ENCODE measurements around the gene PITPNM1. TPM values are rescaled to one million over a fixed set of nuclear protein-coding genes. Genes with fewer than 3 reads are reported as not detected.
A peak's percentile ranks its signal among the peaks of the same experiment; 100 is the strongest.

Gene PITPNM1
- total RNA-seq, 1 donor from 2014 or later, result 17.4 TPM

DNA sequence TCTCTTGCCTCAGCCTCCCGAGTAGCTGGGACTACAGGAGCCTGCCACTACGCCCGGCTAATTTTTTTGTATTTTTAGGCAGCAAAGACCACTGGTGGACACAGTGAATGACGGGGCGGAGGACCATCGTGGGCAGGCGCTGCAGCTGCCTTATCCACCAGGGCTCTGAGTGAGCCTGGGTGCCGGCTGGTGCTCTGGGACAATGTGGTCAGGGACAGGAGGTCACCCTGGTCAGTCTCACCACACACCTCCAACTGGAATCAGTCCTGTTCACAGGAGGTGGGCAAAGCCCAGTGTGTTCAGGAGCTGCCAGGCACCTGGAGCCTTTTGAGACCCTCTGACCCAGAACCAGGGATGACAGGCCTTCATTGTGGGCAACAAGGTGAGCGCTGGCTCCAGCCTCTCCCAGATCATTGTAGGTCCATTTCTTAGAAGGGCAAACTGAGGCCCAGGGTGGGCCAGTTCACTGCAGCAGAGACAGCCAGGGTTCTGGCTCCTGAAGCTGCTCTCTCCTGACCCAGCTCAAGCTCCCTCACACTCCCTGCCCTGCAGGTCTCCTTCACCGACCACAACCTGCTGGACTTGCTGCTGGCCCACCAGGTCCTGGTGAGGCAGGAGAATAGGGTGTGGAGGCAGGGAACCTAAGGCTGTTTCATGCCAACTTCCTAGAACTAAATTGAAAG lies 33.8 kb upstream of the PITPNM1 start:
- no peak for FAIRE-seq
- H3K4me3 ChIP-seq (ENCODE audit: low read depth, low read length), result no peak overlapping the region
- no peak for DNase-seq (ENCODE audit: low read depth)
- H3K27me3 ChIP-seq (ENCODE audit: control insufficient read depth, insufficient read depth, low read length), result no peaks in the 10 kb centered on the region
- H3K36me3 ChIP-seq (ENCODE audit: control insufficient read depth, insufficient read depth, low read length), result no peaks in the 10 kb centered on the region
- TF ChIP-seq, protein P1, sequence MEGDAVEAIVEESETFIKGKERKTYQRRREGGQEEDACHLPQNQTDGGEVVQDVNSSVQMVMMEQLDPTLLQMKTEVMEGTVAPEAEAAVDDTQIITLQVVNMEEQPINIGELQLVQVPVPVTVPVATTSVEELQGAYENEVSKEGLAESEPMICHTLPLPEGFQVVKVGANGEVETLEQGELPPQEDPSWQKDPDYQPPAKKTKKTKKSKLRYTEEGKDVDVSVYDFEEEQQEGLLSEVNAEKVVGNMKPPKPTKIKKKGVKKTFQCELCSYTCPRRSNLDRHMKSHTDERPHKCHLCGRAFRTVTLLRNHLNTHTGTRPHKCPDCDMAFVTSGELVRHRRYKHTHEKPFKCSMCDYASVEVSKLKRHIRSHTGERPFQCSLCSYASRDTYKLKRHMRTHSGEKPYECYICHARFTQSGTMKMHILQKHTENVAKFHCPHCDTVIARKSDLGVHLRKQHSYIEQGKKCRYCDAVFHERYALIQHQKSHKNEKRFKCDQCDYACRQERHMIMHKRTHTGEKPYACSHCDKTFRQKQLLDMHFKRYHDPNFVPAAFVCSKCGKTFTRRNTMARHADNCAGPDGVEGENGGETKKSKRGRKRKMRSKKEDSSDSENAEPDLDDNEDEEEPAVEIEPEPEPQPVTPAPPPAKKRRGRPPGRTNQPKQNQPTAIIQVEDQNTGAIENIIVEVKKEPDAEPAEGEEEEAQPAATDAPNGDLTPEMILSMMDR (IDR thresholded peaks at IDR 0.05; ENCODE audit: insufficient read depth, low read length, severe bottlenecking), result no peak

DNA sequence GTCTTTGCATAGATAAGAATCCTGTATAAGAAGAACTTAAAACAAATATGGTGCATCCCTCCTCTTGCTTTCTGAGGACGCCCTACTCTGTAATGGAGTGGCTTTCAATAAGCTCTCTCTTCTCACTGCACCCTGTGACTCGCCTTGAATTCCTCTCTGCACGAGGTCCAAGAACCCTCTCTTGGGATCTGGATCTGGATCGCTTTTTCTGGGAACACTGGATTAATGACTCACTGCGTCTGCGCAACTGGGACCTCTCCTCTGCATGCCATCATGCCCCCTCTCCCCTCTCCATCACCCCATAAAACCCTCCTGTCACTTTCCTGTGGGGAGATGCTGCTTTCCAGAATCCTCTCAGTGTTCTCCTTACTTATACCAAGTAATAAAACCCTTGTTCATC lies 33.1 kb upstream of the PITPNM1 start:
- Histone ChIP-seq H3K27me3 (ENCODE audit: control insufficient read depth, insufficient read depth, low read length) (no peaks in the 10 kb centered on the region), H3K4me3 (ENCODE audit: low read depth, low read length) (no peak overlapping the region), H3K36me3 (ENCODE audit: control insufficient read depth, insufficient read depth, low read length) (no peaks in the 10 kb centered on the region)
- TF ChIP-seq, protein P1 (IDR thresholded peaks at IDR 0.05; ENCODE audit: insufficient read depth, low read length, severe bottlenecking), result no peak
- DNase-seq (ENCODE audit: low read depth), result no peak
- no peak for FAIRE-seq

DNA sequence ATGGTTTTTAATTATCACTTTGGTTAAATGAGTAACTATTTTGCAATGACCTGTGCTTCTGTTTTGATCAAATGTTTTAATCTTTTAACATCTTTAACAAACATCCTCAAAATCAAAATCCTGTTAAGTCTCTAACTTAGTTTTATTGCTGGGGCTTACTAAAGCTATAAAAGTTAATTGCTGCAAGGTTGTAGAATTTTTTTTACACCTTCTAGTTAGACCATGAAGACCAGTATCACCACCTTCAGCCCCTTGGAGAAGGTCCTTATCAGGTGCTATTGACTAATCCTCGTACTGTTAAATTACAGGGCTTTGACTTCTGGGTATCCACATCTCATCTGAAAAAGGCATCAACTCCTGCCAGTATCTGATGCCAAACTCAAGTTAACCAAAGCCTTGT lies 30.4 kb upstream of the PITPNM1 start:
- DNase-seq (ENCODE audit: low read depth), result no peak
- TF ChIP-seq, protein P1 (IDR thresholded peaks at IDR 0.05; ENCODE audit: insufficient read depth, low read length, severe bottlenecking), result no peak
- Histone ChIP-seq H3K27me3 (ENCODE audit: control insufficient read depth, insufficient read depth, low read length) (no peaks in the 10 kb centered on the region), H3K36me3 (ENCODE audit: control insufficient read depth, insufficient read depth, low read length) (no peaks in the 10 kb centered on the region), H3K4me3 (ENCODE audit: low read depth, low read length) (no peak overlapping the region)
- FAIRE-seq, result no peak

DNA sequence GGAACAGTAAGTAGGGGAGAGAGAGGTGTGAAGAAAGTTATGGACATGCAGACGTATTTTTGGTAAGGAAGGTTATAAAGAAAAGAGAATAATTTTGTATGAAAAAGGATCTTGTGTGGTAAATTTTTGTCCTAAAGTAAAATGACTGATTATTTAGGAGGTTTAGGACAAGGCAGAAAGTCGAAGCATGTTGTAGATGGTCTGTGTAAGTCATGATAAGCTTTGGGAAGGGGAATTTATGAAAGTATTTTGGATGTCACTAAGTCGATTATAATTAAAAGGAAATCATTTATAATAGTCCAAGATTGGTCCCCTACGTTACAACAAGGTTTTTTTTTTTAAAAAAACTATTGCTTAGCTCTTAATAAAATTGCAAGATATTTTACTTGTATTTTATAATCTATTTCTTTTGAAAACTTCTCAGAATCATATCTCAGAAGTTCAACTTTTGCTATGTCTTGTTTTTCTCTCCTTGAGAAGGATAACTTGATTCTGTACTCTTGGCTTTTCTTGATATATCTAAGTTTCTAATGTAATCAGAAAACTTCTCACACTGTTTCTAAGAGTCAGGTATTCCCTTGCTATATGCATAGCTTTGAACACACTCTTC lies 29.0 kb upstream of the PITPNM1 start:
- Histone ChIP-seq H3K27me3 (ENCODE audit: control insufficient read depth, insufficient read depth, low read length) (no peaks in the 10 kb centered on the region), H3K4me3 (ENCODE audit: low read depth, low read length) (no peak overlapping the region), H3K36me3 (ENCODE audit: control insufficient read depth, insufficient read depth, low read length) (no peaks in the 10 kb centered on the region)
- no peak for FAIRE-seq
- DNase-seq (ENCODE audit: low read depth), result no peak
- TF ChIP-seq, protein P1 (IDR thresholded peaks at IDR 0.05; ENCODE audit: insufficient read depth, low read length, severe bottlenecking), result no peak

DNA sequence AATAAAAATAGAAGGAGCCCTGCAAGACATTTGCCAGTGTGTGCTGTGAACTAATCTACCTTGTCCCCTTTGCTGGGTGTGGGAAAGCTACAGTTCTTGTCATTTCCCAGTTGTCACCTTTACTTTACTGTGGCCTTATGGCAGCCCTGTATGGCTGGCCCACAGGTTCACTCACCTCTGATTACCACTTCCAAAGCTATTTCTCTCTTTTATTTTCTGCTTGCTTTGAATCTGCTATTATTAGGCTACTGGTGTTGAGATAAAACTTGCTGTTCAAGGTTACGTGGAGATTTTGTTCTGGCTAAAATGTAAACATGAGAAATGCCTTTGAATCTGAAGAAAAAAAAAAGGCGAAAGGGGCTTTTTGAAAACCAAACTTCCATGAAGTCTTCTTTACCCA lies 27.7 kb upstream of the PITPNM1 start:
- no peak overlapping the region for H3K4me3 ChIP-seq (ENCODE audit: low read depth, low read length)
- TF ChIP-seq, protein P1 (IDR thresholded peaks at IDR 0.05; ENCODE audit: insufficient read depth, low read length, severe bottlenecking), result no peak
- no peaks in the 10 kb centered on the region for H3K27me3 ChIP-seq (ENCODE audit: control insufficient read depth, insufficient read depth, low read length)
- no peaks in the 10 kb centered on the region for H3K36me3 ChIP-seq (ENCODE audit: control insufficient read depth, insufficient read depth, low read length)
- FAIRE-seq (no peak), DNase-seq (ENCODE audit: low read depth) (no peak)

DNA sequence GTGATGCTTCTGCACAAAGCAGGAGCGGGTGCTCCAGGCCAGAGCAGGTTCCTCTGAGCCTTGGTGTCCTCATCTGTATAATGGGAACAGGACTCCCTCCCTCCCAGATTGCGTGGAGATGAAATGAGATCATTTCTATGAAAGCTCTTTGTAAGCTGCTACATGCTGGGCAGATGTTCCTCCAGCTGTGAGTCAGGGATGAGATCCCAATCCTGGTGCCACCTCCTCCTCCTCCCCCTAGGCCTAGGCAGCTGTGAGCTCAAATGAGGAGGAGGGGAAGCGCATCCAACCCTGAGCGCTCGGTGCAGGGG lies 25.1 kb upstream of the PITPNM1 start:
- TF ChIP-seq, protein P1 (IDR thresholded peaks at IDR 0.05; ENCODE audit: insufficient read depth, low read length, severe bottlenecking), result no peak
- DNase-seq (ENCODE audit: low read depth) (no peak), FAIRE-seq (peak; percentile 72)
- Histone ChIP-seq H3K4me3 (ENCODE audit: low read depth, low read length) (no peak overlapping the region), H3K36me3 (ENCODE audit: control insufficient read depth, insufficient read depth, low read length) (no peaks in the 10 kb centered on the region), H3K27me3 (ENCODE audit: control insufficient read depth, insufficient read depth, low read length) (no peaks in the 10 kb centered on the region)

Data from bronchial epithelial cell (primary cell).